Coronary artery (tissue), 2 donors: ENCODE data around the gene ZAP70.

Source experiments
- DNase-seq: peaks from one replicate; pipeline ENCODE4 v3.0.0-alpha.2; 2017; ENCODE audit warnings: low spot score
- H3K27ac ChIP-seq, 2 donors: fragments of 200-600 bp; sonication (generic); one replicate each; pipeline ENCODE4 v1.5.1; 2016 to 2019
- H3K4me3 ChIP-seq: fragments of 200-600 bp; sonication (generic); 2 replicates; pipeline ENCODE4 v1.5.1; 2016; ENCODE audit warnings: mild to moderate bottlenecking, moderate library complexity
- TF ChIP-seq, protein P1 (sequence below): fragments of 200-600 bp; sonication (generic); IDR thresholded peaks from one replicate; pipeline ENCODE4 v1.5.1; 2019; ENCODE audit warnings: antibody characterized with exemption

Gene ZAP70

DNA sequence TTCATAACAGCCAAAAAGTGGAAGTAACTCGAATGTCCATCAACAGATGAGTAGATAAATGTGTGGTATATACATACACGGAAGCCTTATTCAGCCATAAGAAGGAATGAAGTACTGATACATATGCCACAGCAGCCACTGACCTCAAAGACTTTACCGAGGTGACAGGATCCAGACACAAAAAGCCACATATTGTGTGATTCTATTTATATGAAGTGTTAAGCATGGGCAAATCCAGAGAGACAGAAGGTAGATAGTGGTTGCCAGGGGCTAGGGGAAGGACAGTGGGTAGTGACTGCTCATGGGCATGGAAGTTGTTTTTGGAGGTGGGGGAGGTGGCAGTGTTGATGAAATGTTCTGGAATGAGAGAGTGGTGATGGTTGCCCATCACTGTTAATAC is 33.9 kb downstream of the ZAP70 start:
- no peak overlapping the region for H3K4me3 ChIP-seq
- no peak for DNase-seq
- no peak overlapping the region for H3K27ac ChIP-seq
- TF ChIP-seq, protein P1, sequence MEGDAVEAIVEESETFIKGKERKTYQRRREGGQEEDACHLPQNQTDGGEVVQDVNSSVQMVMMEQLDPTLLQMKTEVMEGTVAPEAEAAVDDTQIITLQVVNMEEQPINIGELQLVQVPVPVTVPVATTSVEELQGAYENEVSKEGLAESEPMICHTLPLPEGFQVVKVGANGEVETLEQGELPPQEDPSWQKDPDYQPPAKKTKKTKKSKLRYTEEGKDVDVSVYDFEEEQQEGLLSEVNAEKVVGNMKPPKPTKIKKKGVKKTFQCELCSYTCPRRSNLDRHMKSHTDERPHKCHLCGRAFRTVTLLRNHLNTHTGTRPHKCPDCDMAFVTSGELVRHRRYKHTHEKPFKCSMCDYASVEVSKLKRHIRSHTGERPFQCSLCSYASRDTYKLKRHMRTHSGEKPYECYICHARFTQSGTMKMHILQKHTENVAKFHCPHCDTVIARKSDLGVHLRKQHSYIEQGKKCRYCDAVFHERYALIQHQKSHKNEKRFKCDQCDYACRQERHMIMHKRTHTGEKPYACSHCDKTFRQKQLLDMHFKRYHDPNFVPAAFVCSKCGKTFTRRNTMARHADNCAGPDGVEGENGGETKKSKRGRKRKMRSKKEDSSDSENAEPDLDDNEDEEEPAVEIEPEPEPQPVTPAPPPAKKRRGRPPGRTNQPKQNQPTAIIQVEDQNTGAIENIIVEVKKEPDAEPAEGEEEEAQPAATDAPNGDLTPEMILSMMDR = no peak

DNA sequence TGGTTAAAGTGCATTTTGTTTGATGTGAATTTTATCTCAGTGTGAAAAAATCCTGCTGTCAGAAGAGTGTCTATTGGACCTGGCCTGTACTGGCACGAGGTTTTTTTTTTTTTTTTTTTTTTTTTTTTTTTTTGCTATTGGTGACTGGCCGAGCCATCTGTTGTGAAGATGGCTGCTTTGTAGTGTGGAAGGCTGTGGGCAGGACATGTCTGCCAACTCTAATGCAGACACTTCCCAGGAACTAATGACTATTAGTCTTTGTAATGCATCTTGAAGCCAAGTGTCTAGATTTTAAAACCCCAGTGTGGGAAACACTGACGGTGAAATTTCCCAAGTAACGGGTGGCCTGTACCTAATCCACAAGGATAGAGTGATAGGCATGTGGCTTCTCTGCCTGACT is 34.3 kb downstream of the ZAP70 start:
- H3K27ac ChIP-seq = no peak overlapping the region
- no peak for DNase-seq
- TF ChIP-seq, protein P1 = no peak
- no peak overlapping the region for H3K4me3 ChIP-seq

DNA sequence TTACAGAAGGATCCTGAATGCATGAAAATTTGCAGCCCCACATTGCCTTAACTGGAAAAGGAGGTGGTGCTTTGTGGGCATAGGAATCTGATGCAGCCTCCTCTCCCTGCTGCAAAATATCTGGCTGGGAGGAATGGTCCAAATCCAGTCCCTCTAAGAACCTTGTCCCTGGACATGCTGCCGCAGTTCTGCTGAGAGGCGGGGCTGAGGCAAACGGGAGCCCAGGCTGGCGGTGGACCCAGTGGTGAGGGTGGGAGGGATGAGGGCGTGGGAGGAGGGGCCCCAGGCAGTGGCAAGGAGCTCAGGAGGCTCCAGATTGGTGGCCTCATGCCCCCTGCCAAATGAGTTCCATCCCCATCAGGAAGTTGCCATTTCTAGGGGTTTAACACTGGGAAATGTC is 36.2 kb downstream of the ZAP70 start:
- DNase-seq = no peak
- no peak overlapping the region for H3K27ac ChIP-seq
- TF ChIP-seq, protein P1 = no peak
- H3K4me3 ChIP-seq = no peak overlapping the region

DNA sequence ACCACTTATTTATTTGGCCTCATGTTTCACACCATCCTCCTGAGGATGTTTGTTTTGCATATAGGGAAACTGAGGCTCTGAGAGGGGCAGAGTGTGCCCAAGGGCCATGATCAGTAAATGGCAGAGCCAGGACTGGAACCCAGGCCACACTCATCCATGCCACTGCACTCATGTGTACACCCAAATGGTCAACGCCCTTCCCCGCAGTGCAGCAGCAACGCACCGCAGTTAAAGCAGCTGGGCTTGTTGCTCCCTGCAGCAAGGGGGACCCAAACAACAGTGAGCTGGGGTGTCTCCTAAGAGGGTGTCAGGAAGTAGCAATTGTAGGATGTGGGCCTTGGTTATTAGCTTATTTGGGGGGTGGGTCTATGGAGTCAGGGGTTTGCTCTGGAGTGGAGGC is 36.6 kb downstream of the ZAP70 start:
- DNase-seq = no peak
- Histone ChIP-seq H3K4me3 (no peak overlapping the region), H3K27ac (no peak overlapping the region)
- TF ChIP-seq, protein P1 = no peak

DNA sequence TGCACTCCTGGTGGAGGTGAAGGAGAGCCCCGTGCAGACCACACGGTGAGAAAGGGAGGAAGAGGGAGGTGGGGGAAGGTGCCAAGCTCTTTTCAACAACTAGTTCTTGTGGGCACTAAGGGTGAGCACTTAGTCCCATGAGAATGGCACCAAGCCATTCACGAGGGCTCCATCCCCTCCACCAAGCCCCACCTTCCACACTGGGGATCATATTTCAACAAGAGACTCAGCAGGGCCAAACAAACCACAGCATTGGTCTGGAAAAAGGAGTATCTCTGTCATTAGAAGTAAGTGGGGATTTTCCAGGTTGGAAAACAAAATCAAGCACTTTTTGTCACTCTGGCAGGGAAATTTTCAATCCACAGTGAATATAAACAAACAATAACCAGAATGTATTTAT is 38.4 kb downstream of the ZAP70 start:
- Histone ChIP-seq H3K4me3 (no peak overlapping the region), H3K27ac (no peak overlapping the region)
- TF ChIP-seq, protein P1 = no peak
- no peak for DNase-seq

DNA sequence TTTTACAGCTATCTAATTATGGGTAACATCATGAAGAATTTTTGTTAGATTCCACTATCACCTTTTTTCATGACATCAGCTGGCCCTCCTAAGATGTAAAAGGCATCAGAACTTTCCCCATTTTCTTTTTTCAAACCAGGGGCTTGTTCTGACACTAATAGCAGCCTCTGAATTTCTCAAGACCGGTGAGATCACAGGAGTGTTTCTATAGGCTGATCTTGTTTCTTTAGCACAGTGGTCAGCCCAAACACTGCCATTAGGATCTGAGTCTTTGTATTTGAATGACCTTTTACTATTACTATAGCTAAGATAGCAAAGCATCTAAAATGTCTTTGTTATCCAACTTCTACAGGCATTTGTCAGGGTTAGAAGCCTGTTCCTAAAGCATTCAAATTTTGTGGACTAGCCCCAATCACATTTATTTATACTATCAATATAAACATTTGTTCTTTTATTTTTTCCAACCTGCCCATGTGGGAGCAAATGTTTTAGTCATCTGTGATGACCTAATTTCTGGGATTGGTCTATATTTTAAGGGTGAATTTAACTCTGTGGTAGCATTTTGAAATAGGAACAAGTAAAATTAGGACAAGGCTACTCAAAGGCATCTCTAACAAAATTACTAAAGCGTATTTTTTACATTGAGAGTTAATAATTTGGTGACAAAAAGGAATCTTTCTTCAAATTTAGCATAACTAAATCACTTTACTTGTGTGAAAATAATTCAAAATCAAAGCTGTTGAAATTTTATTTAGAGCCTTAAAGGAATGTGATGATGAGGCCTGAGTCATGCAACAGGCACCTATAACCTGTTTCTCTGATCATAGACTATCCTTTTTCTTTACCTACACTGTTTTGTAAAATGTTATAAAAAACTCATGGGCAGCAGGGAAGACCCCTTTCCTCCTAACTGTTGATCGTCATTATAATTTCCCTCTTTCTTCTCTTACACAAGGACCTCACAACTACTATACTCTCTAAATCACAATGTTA is 39.3 kb downstream of the ZAP70 start:
- no peak for DNase-seq
- H3K4me3 ChIP-seq = no peak overlapping the region
- TF ChIP-seq, protein P1 = no peak
- H3K27ac ChIP-seq = no peak overlapping the region
